ENCODE data around the gene GOLM1.

- no peak for TF ChIP-seq TBP (optimal IDR thresholded peaks at IDR 0.05; ENCODE audit: low read depth, low read length)
- TF ChIP-seq GATA2 (CRISPR knock-in tag; IDR thresholded peaks at IDR 0.05), result no peak
- TF ChIP-seq EZH2 (IDR thresholded peaks at IDR 0.05; ENCODE audit: borderline replicate concordance, low read depth, low read length), result no peak
- no peak for TF ChIP-seq NFE2 (IDR thresholded peaks at IDR 0.05; ENCODE audit: low read depth)
- TF ChIP-seq HMGXB4 (CRISPR knock-in tag; IDR thresholded peaks at IDR 0.05), result no peak
- TF ChIP-seq SREBF2 (CRISPR knock-in tag; IDR thresholded peaks at IDR 0.05), result no peak
- no peak for TF ChIP-seq CTCF (IDR thresholded peaks at IDR 0.05 in 2 of 3, conservative IDR thresholded peaks at IDR 0.05 in 1 of 3; ENCODE audit: insufficient read depth in 2 of 3, low read depth in 1 of 3, low read length in 3 of 3)
- TF ChIP-seq LARP7 (IDR thresholded peaks at IDR 0.05), result no peak
- no peak for TF ChIP-seq ELK1 (CRISPR knock-in tag; IDR thresholded peaks at IDR 0.05)
- no peak for TF ChIP-seq ZNF354B (CRISPR knock-in tag; IDR thresholded peaks at IDR 0.05)
- TF ChIP-seq THAP7 (CRISPR knock-in tag; IDR thresholded peaks at IDR 0.05), result no peak
- no peak for TF ChIP-seq TEAD2 (tag; IDR thresholded peaks at IDR 0.05)
Observed at GRCh38 chr9:86119457-86119856, 20.1 kb upstream of the GOLM1 start.

Measured in K562 (cell line).